Right lobe of liver (tissue), 4 donors: ENCODE results near the gene MTHFD2.

Source experiments
- POLR2A ChIP-seq: fragments of 450-650 bp; IDR thresholded peaks from one replicate; pipeline ENCODE4 v1.6.1; 2017; ENCODE audit warnings: antibody characterized with exemption, mild to moderate bottlenecking
- TF ChIP-seq, protein P1 (sequence below), 4 donors: fragments of 200-600 bp in 3 of 4; fragments of 450-650 bp in 1 of 4; IDR thresholded peaks; one replicate each; pipeline versions ENCODE4 v1.5.1 to v1.8.0; 2016 to 2022; ENCODE audit warnings: antibody characterized with exemption in 4 of 4, mild to moderate bottlenecking in 2 of 4
- donor health status: DM: no; HTN: no; CAD: no.
- donor health status: DM: no; HTN: no; CAD: no.
- donor health status: DM: no; HTN: yes; CAD: no.

DNA sequence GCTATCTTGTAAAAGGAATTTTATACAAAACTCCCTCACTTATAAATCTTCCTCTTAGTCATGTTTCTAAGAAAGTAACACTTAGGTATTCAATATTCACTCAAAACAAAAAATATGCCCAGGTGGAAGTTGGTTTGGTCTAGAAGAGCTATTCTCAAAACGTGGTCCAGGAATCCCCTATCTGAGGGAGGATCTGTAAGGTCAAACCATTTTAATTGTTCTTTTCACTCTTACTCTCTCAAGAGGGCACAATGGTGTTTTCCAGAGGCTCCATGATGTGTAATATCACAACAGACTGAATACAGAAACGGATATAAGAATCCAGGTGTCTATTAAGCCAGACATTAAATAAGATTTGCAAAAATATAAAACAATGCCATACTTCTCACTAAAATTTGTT, 29.7 kb upstream of the MTHFD2 start:
- TF ChIP-seq, protein P1, sequence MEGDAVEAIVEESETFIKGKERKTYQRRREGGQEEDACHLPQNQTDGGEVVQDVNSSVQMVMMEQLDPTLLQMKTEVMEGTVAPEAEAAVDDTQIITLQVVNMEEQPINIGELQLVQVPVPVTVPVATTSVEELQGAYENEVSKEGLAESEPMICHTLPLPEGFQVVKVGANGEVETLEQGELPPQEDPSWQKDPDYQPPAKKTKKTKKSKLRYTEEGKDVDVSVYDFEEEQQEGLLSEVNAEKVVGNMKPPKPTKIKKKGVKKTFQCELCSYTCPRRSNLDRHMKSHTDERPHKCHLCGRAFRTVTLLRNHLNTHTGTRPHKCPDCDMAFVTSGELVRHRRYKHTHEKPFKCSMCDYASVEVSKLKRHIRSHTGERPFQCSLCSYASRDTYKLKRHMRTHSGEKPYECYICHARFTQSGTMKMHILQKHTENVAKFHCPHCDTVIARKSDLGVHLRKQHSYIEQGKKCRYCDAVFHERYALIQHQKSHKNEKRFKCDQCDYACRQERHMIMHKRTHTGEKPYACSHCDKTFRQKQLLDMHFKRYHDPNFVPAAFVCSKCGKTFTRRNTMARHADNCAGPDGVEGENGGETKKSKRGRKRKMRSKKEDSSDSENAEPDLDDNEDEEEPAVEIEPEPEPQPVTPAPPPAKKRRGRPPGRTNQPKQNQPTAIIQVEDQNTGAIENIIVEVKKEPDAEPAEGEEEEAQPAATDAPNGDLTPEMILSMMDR (IDR thresholded peaks at IDR 0.05) = no peak
- no peak for TF ChIP-seq POLR2A
